NCI-H1092 (cell line): ENCODE results near the gene SMG1.
"Not testable (repeated sequence)": the region's sequence is repeated elsewhere in the genome, so short reads cannot be mapped to it uniquely, and the experiment has no call there.

ENCODE experiments used
- DNase-seq: peaks from one replicate; lab custom pipeline; 2025; lab: John Stamatoyannopoulos, UW

The SMG1 gene

DNA sequence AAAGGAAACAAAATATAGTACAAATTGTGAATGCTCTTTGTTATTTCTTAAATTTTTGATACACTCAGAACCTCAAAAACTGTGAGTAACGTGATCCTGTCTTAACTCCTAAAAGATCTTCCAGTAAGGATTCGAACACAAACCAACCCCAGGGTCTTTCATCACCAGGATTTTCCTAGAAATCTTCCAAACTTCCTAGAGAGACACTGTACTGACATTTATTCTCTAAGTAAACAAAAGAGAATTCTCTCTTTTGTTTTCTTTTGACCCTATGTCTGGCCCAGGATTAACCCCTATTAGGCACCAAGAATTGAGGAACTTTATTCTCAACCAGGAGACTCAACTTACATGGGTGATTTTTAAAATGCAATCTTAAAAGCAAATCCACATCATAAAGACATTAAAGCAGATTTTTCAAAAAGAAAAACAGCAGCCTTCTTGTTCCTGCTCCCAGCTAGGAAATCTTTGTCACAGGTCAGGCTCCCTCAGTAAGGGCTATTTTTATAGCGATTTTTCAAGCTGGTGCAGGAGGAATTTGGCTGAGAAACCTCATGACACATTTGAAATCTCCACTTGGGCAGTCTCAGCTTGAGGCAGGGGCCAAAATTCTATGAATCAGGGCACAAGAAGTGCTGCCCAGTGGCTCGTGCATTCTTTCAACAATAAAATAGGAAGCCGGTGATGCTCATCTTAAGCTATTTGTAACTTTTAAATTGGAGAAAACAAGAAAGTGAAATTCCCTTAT lies 6.2 kb upstream of the SMG1 start:
- DNase-seq = no peak

DNA sequence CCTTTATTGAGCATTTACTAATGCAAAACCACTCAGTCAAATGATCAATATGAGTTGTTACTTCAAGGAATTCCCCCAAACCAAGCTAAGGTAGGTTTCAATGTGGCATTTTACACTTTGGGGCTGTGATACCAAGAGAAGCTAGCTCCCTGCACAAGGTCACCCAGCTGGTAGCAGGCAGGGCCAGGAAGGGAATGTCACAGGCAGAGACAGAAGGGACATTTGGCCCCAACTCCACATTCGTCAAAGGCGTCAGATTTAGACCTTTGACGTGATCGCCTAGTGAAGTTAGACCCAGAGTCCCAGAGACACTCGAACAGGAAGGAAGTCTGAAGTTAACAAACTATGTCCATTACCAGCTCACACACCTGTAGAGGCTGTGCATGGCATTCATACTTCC lies 5.5 kb upstream of the SMG1 start:
- no peak for DNase-seq

- not testable (repeated sequence) for DNase-seq
These were observed 3.9 kb upstream of the SMG1 start for GRCh38 chr16:18930095-18930494.

- DNase-seq = not testable (repeated sequence)
These were observed 1.9 kb upstream of the SMG1 start for GRCh38 chr16:18928073-18928472.

- DNase-seq = not testable (repeated sequence)
These were observed 808 bp downstream of the SMG1 start for GRCh38 chr16:18925215-18925985.

DNA sequence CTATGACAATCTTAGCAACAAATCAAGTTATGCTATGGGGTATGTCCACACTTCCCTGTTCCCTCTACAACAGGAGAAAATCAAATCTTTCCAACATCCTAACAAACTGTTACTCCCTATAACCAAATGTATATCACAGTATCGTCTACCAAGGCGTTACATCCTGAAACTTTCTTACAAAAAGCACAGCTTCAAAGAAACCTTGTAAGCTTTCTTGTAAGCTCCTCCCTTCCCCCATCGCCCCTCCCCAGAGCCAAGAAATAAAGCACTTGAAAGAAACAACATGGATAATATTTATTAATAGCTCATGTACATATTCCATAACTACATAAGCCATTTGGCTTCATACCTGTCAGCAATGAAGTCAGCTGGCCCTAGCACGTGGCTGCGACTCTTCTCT lies 2.3 kb downstream of the SMG1 start:
- DNase-seq = not testable (repeated sequence)

DNA sequence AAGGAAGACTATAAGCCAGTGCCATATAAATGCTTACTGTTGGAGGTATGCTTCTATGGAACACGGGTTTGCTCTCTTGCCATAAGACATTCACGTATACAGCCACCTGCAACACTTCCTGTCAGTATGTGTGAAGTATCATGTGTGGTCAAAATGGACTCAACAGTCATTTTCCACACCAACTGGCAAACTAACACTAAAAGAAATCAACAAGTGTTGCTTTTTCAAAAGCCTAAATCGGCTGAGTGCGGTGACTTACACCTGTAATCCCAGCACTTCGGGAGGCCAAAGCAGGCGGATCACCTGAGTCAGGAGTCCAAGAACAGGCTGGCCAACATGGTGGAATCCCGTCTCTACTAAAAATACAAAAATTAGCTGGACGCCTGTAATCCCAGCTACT lies 3.1 kb downstream of the SMG1 start:
- DNase-seq = not testable (repeated sequence)

DNA sequence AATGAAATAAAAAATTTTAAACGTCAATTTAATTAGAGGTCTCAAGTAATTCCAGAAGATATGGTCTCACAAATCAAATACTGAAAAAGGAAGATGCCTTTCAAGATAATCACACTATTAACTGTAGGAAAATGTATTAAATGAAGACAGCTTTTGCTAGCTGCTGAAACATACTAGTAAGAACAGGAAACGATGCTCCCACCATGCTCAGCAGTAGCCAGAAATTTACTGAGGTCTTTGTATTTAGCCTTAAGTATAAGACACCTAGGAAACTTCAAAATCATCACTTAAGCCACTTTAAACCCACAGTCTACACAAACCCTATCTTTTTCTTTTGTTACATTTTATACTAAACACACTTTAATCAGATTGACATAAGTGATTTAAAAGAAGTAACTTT lies 16.6 kb downstream of the SMG1 start:
- not testable (repeated sequence) for DNase-seq

GRCh38 chr16:18908716-18909115 lies 17.5 kb downstream of the SMG1 start:
- not testable (repeated sequence) for DNase-seq

GRCh38 chr16:18902778-18903177 lies 23.4 kb downstream of the SMG1 start:
- not testable (repeated sequence) for DNase-seq

DNA sequence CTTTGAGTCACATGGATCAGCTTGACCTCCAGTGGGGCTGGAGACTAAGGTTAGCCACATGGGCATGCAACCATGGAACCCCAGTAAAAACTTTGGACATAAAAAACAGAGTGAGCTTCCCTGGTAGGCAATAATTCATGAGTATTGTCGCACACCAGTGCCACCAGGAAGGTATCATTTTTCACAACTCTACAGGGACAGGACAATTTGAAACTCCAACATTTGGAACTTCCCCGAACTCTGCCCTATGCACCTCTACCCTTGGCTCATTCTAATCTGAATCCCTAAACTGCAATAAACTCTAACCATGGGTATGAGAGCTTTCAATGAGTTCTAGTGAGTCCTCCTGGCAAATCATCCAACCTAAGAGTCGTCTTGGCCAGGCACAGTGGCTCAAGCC lies 24.2 kb downstream of the SMG1 start:
- DNase-seq = not testable (repeated sequence)

GRCh38 chr16:18901194-18901593 lies 25.0 kb downstream of the SMG1 start:
- not testable (repeated sequence) for DNase-seq

GRCh38 chr16:18884456-18884855 lies 41.8 kb downstream of the SMG1 start:
- not testable (repeated sequence) for DNase-seq

- DNase-seq = not testable (repeated sequence)
These were observed 48.5 kb downstream of the SMG1 start for GRCh38 chr16:18877734-18878133.

DNA sequence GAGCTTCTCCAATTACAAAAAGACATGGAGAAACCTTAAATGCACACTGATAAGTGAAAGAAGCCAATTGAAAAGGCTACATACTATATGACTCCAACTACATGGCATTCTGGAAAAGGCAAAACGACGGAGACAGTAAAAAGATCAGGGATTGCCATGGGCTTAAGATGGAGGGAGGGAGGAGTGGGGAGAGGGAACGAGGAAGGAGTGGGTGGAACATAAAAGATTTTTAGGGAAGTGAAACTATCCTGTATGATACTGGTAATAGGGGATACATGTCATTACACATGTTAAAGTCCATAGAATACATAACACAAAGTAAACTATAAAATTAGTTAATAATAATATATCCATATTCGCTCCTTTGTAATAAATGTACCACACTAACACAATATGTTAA lies 48.9 kb downstream of the SMG1 start:
- DNase-seq = not testable (repeated sequence)

DNA sequence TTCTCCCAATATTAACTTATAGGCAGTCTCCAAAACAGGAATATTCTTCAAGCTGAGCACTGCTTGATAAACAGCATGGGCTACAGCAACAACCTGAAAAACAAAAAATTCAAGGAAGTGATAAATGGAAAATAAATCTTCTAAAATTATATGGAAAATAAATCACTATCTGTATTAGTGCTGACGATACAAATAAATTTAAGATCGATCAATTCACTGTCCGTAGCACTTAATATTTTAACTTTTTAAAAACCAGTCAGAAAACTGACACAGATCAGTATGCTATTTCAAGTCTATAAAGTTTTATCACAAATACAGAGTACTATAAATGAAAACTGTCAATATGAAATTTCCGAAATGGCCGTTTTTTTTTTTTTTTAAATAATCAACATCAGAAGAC lies 49.9 kb downstream of the SMG1 start:
- DNase-seq = not testable (repeated sequence)

DNA sequence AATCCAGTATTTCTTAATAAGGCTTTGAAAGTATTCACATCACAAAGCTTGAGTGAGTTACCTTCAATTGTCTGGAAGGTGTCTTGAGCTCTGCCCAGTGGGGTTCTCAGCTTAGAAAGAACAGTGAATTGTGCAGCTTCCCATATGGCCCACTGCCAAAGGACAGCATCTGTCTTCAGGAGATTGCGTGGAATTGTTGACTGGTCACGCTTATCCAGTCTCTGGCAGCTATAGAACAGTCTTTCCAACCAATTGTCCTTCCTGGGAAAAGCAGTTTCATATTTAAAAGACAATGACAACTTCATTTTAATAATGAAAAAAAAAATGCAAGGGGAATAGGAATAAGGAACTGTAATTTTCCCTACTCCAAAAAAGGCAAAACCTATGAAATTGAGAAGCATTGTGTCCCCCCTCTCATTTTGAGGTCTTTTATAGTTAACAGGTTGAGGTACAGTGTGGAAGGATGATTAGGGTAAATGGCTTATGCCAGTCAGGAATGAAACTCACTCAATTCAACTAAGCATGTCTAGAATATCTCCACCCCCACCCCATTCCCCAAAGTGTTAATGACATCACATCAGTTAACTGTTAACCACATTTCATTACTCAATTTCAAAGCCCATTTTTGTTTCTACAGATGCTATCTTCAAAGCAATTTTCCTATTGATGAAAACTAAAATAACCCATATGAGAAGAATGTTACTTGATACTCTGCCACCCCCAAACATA lies 57.0 kb downstream of the SMG1 start:
- DNase-seq = not testable (repeated sequence)

DNA sequence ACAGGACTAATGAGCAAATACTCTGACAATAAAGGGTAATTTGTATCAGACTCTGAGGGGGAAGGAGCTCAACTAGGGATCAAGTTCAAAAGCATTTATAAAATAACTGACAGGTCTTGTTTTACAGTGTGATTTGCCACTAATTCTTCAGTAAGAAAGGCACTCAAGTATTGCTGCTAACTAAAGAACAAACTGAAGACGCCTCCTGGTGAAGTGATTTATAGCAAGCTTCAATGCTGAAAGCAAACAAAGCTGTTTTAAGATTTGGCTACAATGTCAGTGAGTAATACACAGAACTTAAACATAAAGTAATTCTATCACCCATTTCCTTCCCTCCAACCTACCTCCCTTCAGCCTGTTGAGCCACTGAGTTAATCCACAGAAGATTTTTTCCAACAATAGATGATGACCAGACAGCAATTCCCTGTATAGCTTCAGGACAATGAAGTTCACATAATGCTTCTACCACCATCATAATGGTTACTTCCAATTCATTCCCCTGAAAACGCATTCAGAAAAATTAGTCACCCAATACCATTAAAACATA lies 59.9 kb downstream of the SMG1 start:
- not testable (repeated sequence) for DNase-seq

- DNase-seq = not testable (repeated sequence)
These were observed 63.3 kb downstream of the SMG1 start for GRCh38 chr16:18862891-18863290.

- DNase-seq = no peak
These were observed 71.0 kb downstream of the SMG1 start for GRCh38 chr16:18855196-18855595.

- DNase-seq = no peak
These were observed 72.5 kb downstream of the SMG1 start for GRCh38 chr16:18853694-18854093.

DNA sequence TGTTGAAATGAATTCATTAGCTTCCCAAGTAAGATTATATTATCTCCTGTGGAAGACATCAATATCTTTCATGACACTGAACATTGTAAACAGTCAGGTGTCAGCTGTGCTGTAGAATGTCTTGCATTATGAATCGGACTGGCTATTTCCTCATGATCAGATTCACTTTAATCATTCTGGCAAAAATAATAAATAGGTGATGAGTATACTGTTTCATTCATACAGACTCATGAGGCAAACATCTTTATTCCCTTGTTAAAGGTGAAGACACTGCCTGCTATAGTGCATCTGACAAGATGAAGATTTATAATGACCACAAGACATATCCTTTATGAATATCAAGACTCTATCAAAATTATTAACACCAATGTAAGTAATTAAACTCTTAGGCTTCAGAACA lies 73.6 kb downstream of the SMG1 start:
- DNase-seq = no peak
